SK-N-SH (cell line): ENCODE measurements around the gene SMPDL3B. TPM values are rescaled to one million over a fixed set of nuclear protein-coding genes. Genes with fewer than 3 reads are reported as not detected.

ENCODE experiments used
- CTCF ChIA-PET: fragments of 300-600, 350-600 bp; formaldehyde crosslinking; extraction: SDS; loops from one replicate; lab custom pipeline; 2021; lab: Yijun Ruan, JAX
- POLR2A ChIA-PET: fragments of 350-600 bp; sonication (Branson Sonifier 250); formaldehyde crosslinking; extraction: SDS; loops from one replicate; lab custom pipeline; 2020; ENCODE audit warnings: antibody characterized with exemption, inconsistent platforms; lab: Yijun Ruan, JAX
- DNase-seq: peaks from one replicate; pipeline ENCODE4 v3.0.0; 2012
- H2AFZ ChIP-seq: fragments of 200-600 bp; sonication (generic); 2 replicates; pipeline ENCODE4 v1.8.1; 2016; ENCODE audit warnings: antibody characterized with exemption, mild to moderate bottlenecking, low read depth
- H3F3A ChIP-seq: fragments of 200-600 bp; sonication (generic); replicated peaks from 2 replicates; pipeline ENCODE3; 2016; ENCODE audit warnings: antibody characterized with exemption, mild to moderate bottlenecking; ENCODE audit not compliant: insufficient read depth
- H3K27ac ChIP-seq, 2 experiments: fragments of 200-500 bp in 1 of 2; fragments of 200-600 bp in 1 of 2; sonication (Bioruptor generic) in 1 of 2; sonication (generic), shearing (Covaris generic) in 1 of 2; 2 replicates each; pipeline versions ENCODE4 v1.5.1 to v1.6.1; 2014 to 2016; ENCODE audit warnings: low read depth in 2 of 2, inconsistent platforms in 1 of 2, low read length in 1 of 2, mild to moderate bottlenecking in 1 of 2, mixed read lengths in 1 of 2
- H3K27me3 ChIP-seq: fragments of 200-600 bp; sonication (generic), shearing (Covaris generic); 2 replicates; pipeline ENCODE4 v1.6.1; 2016; ENCODE audit warnings: mixed run types; ENCODE audit not compliant: insufficient read depth
- H3K36me3 ChIP-seq, 2 experiments: fragments of 200-500 bp in 1 of 2; fragments of 200-600 bp in 1 of 2; sonication (Bioruptor generic) in 1 of 2; sonication (generic) in 1 of 2; replicated peaks in 1 of 2; 2 replicates each; pipeline versions ENCODE3 to v1.5.1; 2014 to 2016; ENCODE audit warnings: low read length in 1 of 2, mild to moderate bottlenecking in 1 of 2; ENCODE audit not compliant: insufficient read depth in 2 of 2, control insufficient read depth in 1 of 2
- H3K4me1 ChIP-seq, 2 experiments: fragments of 200-500 bp in 1 of 2; fragments of 200-600 bp in 1 of 2; sonication (Bioruptor generic) in 1 of 2; sonication (generic), shearing (Covaris generic) in 1 of 2; 2 replicates each; pipeline versions ENCODE4 v1.5.1 to v1.6.1; 2014 to 2016; ENCODE audit warnings: low read depth in 1 of 2, low read length in 1 of 2, mixed run types in 1 of 2; ENCODE audit not compliant: insufficient read depth in 2 of 2, control insufficient read depth in 1 of 2
- H3K4me2 ChIP-seq: fragments of 200-600 bp; sonication (generic), shearing (Covaris generic); 2 replicates; pipeline ENCODE4 v1.6.1; 2017; ENCODE audit warnings: mixed run types
- H3K4me3 ChIP-seq, 2 experiments: fragments of 200-500 bp in 1 of 2; fragments of 200-600 bp in 1 of 2; sonication (Bioruptor generic) in 1 of 2; sonication (generic), shearing (Covaris generic) in 1 of 2; 2 replicates each; pipeline versions ENCODE4 v1.5.1 to v1.8.1; 2014 to 2016; ENCODE audit warnings: low read depth in 2 of 2, inconsistent platforms in 1 of 2, low read length in 1 of 2, mild to moderate bottlenecking in 1 of 2, mixed read lengths in 1 of 2, moderate library complexity in 1 of 2
- H3K79me2 ChIP-seq: fragments of 200-600 bp; sonication (generic); 2 replicates; pipeline ENCODE4 v1.8.1; 2017; ENCODE audit warnings: mild to moderate bottlenecking; ENCODE audit not compliant: insufficient read depth
- H3K9ac ChIP-seq: fragments of 200-600 bp; sonication (generic); 2 replicates; pipeline ENCODE4 v1.6.1; 2017; ENCODE audit warnings: mixed run types
- H3K9me2 ChIP-seq: fragments of 200-600 bp; sonication (generic); 2 replicates; pipeline ENCODE4 v1.6.1; 2017; ENCODE audit warnings: mixed run types
- H3K9me3 ChIP-seq: fragments of 200-600 bp; sonication (generic); 2 replicates; pipeline ENCODE4 v1.6.1; 2017; ENCODE audit warnings: mixed run types, mild to moderate bottlenecking, moderate library complexity
- H4K20me1 ChIP-seq: fragments of 200-600 bp; sonication (generic); 2 replicates; pipeline ENCODE4 v1.6.1; 2017; ENCODE audit warnings: mild to moderate bottlenecking, mixed run types; ENCODE audit not compliant: insufficient read depth
- EP300 ChIP-seq, 2 experiments: IDR thresholded peaks; 2 replicates each; pipeline versions ENCODE4 v1.4.0 to v1.6.1; 2012; ENCODE audit warnings: borderline replicate concordance in 1 of 2, low read depth in 1 of 2, low read length in 1 of 2
- EZH2phosphoT487 ChIP-seq: fragments of 200-600 bp; sonication (generic); IDR thresholded peaks from 2 replicates; pipeline ENCODE4 v1.6.1; 2017; ENCODE audit warnings: low read depth, mixed run types, mild to moderate bottlenecking, antibody characterized with exemption, moderate library complexity, borderline replicate concordance
- FOSL2 ChIP-seq: IDR thresholded peaks from 2 replicates; pipeline ENCODE4 v1.4.0; 2012; ENCODE audit warnings: low read depth, mild to moderate bottlenecking, moderate library complexity, borderline replicate concordance
- FOXJ3 ChIP-seq: sonication (generic); formaldehyde crosslinking; IDR thresholded peaks from 2 replicates; pipeline ENCODE4 v1.5.1; 2020; ENCODE audit warnings: mild to moderate bottlenecking, missing genetic modification reagents
- GABPA ChIP-seq: IDR thresholded peaks from 2 replicates; pipeline ENCODE4 v1.4.0; 2012; ENCODE audit warnings: low read depth, mild to moderate bottlenecking
- JUND ChIP-seq: IDR thresholded peaks from 2 replicates; pipeline ENCODE4 v1.4.0; 2012
- MEF2A ChIP-seq: IDR thresholded peaks from 2 replicates; pipeline ENCODE4 v1.4.0; 2012; ENCODE audit warnings: low read depth, borderline replicate concordance
- NFIC ChIP-seq: IDR thresholded peaks from 2 replicates; pipeline ENCODE4 v1.4.0; 2012; ENCODE audit warnings: borderline replicate concordance
- NRF1 ChIP-seq: IDR thresholded peaks from 2 replicates; pipeline ENCODE4 v1.6.1; 2012; ENCODE audit warnings: low read depth, mild to moderate bottlenecking, low read length
- RAD21 ChIP-seq: IDR thresholded peaks from 2 replicates; pipeline ENCODE4 v1.6.1; 2012; ENCODE audit warnings: mild to moderate bottlenecking, low read length
- RFX5 ChIP-seq: IDR thresholded peaks from 2 replicates; pipeline ENCODE4 v1.6.1; 2012; ENCODE audit warnings: mild to moderate bottlenecking, improper control_type of control experiment, low read length
- SIN3A ChIP-seq: IDR thresholded peaks from 2 replicates; pipeline ENCODE4 v1.6.1; 2012; ENCODE audit warnings: low read depth, mild to moderate bottlenecking, low read length, moderate library complexity, borderline replicate concordance
- SMC3 ChIP-seq: IDR thresholded peaks from 2 replicates; pipeline ENCODE4 v1.6.1; 2012; ENCODE audit warnings: low read depth, low read length, improper control_type of control experiment
- YY1 ChIP-seq: IDR thresholded peaks from 2 replicates; pipeline ENCODE4 v1.4.0; 2012; ENCODE audit warnings: low read depth, mild to moderate bottlenecking
- WGBS: methylation state at CpG from one replicate; pipeline ENCODE4 v1.1.6; 2017; ENCODE audit warnings: low lambda C conversion rate; 5-methylcytosine and 5-hydroxymethylcytosine counted together
- polyA plus RNA-seq, 3 experiments: library from polyadenylated mRNA; depleted of rRNA; stranded (reverse); fragments of >200 nt; gene quantifications; 2 replicates each; pipeline ENCODE4 v1.2.3, GENCODE V29; 2012
- TF ChIP-seq, protein P1 (sequence below): fragments of 200-600 bp; sonication (generic); IDR thresholded peaks from 2 replicates; pipeline ENCODE4 v1.6.1; 2017; ENCODE audit warnings: antibody characterized with exemption, mild to moderate bottlenecking, moderate library complexity
- TF ChIP-seq, protein P2 (sequence below): fragments of 150-350 bp; IDR thresholded peaks from 2 replicates; pipeline ENCODE4 v1.6.1; 2016; ENCODE audit warnings: mild to moderate bottlenecking, low read depth, low read length
- TF ChIP-seq, protein P3 (sequence below): IDR thresholded peaks from 2 replicates; pipeline ENCODE4 v1.4.0; 2012; ENCODE audit warnings: low read depth, borderline replicate concordance
- TF ChIP-seq, protein P4 (sequence below): fragments of 150-350 bp; IDR thresholded peaks from 2 replicates; pipeline ENCODE4 v1.6.1; 2017; ENCODE audit warnings: antibody characterized with exemption, low read length, low read depth, borderline replicate concordance
- TF ChIP-seq, protein P5 (sequence below): IDR thresholded peaks from 2 replicates; pipeline ENCODE4 v1.4.0; 2012; ENCODE audit warnings: low read depth
- TF ChIP-seq, protein P6 (sequence below): IDR thresholded peaks from 2 replicates; pipeline ENCODE4; 2012

Gene SMPDL3B
- polyA plus RNA-seq, 1 of the 3 experiments (the other 2 are of a cell fraction) = 0.95 TPM

DNA sequence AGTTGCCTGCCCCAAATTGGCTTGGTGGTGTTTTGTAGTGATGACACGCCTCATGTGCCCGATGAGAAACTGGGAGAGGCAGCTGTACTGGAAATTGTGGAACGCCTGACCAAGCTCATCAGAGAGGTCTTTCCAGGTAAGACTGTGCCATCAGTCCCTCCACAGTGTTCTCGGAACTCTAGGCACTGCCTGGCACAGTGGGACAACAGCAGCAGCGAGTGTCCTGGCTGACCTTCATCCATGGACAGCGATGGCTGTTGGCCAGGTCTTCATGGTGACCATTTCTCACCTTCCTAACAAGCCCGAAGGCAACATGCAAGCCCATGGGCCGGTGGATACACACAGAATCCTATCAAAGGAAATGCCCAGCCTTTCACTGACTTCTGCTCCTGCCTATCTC lies 14.2 kb downstream of the SMPDL3B start:
- CTCF ChIA-PET = interaction anchor here (0.7 kb wide), 1 partner anchor 10 kb away, joined by 3 read pairs; no protein-coding TSS in a partner anchor
- 89% methylated on average over 8 of the region's 8 CpGs for WGBS

More for the DNA sequence above, 14.2 kb downstream of the SMPDL3B start:
- no peak for DNase-seq
- Histone ChIP-seq H3K27ac (no peak overlapping the region), H2AFZ (no peak overlapping the region), H3K79me2 (no peaks in the 10 kb centered on the region), H3K36me3 (no peaks in the 10 kb centered on the region), H3K4me3 (no peak overlapping the region), H4K20me1 (no peaks in the 10 kb centered on the region), H3K27me3 (no peaks in the 10 kb centered on the region), H3K9ac (no peak overlapping the region), H3K4me1 (no peaks in the 10 kb centered on the region), H3K9me2 (no peaks in the 10 kb centered on the region)
- POLR2A ChIA-PET = interaction anchor here (0.7 kb wide), 1 partner anchor 37 kb away, joined by 4 read pairs; no protein-coding TSS in a partner anchor
- TF ChIP-seq EP300 (IDR thresholded peaks at IDR 0.05; ENCODE audit: borderline replicate concordance in 1 of 2, low read depth in 1 of 2, low read length in 1 of 2) (no peak), FOXJ3 (CRISPR knock-in tag) (no peak), FOSL2 (no peak), NRF1 (no peak), SIN3A (no peak), YY1 (no peak), GABPA (no peak), MEF2A (no peak), NFIC (no peak), EZH2phosphoT487 (no peak), JUND (no peak), SMC3 (no peak), RAD21 (no peak), RFX5 (no peak)
- TF ChIP-seq, protein P1, sequence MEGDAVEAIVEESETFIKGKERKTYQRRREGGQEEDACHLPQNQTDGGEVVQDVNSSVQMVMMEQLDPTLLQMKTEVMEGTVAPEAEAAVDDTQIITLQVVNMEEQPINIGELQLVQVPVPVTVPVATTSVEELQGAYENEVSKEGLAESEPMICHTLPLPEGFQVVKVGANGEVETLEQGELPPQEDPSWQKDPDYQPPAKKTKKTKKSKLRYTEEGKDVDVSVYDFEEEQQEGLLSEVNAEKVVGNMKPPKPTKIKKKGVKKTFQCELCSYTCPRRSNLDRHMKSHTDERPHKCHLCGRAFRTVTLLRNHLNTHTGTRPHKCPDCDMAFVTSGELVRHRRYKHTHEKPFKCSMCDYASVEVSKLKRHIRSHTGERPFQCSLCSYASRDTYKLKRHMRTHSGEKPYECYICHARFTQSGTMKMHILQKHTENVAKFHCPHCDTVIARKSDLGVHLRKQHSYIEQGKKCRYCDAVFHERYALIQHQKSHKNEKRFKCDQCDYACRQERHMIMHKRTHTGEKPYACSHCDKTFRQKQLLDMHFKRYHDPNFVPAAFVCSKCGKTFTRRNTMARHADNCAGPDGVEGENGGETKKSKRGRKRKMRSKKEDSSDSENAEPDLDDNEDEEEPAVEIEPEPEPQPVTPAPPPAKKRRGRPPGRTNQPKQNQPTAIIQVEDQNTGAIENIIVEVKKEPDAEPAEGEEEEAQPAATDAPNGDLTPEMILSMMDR = no peak
- TF ChIP-seq, protein P2, sequence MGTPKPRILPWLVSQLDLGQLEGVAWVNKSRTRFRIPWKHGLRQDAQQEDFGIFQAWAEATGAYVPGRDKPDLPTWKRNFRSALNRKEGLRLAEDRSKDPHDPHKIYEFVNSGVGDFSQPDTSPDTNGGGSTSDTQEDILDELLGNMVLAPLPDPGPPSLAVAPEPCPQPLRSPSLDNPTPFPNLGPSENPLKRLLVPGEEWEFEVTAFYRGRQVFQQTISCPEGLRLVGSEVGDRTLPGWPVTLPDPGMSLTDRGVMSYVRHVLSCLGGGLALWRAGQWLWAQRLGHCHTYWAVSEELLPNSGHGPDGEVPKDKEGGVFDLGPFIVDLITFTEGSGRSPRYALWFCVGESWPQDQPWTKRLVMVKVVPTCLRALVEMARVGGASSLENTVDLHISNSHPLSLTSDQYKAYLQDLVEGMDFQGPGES = no peak
- TF ChIP-seq, protein P3, sequence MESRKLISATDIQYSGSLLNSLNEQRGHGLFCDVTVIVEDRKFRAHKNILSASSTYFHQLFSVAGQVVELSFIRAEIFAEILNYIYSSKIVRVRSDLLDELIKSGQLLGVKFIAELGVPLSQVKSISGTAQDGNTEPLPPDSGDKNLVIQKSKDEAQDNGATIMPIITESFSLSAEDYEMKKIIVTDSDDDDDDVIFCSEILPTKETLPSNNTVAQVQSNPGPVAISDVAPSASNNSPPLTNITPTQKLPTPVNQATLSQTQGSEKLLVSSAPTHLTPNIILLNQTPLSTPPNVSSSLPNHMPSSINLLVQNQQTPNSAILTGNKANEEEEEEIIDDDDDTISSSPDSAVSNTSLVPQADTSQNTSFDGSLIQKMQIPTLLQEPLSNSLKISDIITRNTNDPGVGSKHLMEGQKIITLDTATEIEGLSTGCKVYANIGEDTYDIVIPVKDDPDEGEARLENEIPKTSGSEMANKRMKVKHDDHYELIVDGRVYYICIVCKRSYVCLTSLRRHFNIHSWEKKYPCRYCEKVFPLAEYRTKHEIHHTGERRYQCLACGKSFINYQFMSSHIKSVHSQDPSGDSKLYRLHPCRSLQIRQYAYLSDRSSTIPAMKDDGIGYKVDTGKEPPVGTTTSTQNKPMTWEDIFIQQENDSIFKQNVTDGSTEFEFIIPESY = no peak
- TF ChIP-seq, protein P4, sequence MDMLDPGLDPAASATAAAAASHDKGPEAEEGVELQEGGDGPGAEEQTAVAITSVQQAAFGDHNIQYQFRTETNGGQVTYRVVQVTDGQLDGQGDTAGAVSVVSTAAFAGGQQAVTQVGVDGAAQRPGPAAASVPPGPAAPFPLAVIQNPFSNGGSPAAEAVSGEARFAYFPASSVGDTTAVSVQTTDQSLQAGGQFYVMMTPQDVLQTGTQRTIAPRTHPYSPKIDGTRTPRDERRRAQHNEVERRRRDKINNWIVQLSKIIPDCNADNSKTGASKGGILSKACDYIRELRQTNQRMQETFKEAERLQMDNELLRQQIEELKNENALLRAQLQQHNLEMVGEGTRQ = no peak
- TF ChIP-seq, protein P5, sequence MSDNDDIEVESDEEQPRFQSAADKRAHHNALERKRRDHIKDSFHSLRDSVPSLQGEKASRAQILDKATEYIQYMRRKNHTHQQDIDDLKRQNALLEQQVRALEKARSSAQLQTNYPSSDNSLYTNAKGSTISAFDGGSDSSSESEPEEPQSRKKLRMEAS = no peak
- TF ChIP-seq, protein P6, sequence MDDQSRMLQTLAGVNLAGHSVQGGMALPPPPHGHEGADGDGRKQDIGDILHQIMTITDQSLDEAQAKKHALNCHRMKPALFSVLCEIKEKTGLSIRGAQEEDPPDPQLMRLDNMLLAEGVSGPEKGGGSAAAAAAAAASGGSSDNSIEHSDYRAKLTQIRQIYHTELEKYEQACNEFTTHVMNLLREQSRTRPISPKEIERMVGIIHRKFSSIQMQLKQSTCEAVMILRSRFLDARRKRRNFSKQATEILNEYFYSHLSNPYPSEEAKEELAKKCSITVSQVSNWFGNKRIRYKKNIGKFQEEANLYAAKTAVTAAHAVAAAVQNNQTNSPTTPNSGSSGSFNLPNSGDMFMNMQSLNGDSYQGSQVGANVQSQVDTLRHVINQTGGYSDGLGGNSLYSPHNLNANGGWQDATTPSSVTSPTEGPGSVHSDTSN = no peak
- TF ChIP-seq, all 33 proteins: peak for 0
- Histone ChIP-seq H3K9me3 (no peaks in the 10 kb centered on the region), H3K4me2 (no peak overlapping the region), H3F3A (no peaks in the 10 kb centered on the region)
